Embryonic facial prominence (tissue), 1 donor: Measurements from ENCODE around the gene CHMP6.

ENCODE experiments used
- DNase-seq: peaks from one replicate; pipeline ENCODE4 v3.0.0-alpha.2; 2016; ENCODE audit errors: extremely low spot score

Gene CHMP6

DNA sequence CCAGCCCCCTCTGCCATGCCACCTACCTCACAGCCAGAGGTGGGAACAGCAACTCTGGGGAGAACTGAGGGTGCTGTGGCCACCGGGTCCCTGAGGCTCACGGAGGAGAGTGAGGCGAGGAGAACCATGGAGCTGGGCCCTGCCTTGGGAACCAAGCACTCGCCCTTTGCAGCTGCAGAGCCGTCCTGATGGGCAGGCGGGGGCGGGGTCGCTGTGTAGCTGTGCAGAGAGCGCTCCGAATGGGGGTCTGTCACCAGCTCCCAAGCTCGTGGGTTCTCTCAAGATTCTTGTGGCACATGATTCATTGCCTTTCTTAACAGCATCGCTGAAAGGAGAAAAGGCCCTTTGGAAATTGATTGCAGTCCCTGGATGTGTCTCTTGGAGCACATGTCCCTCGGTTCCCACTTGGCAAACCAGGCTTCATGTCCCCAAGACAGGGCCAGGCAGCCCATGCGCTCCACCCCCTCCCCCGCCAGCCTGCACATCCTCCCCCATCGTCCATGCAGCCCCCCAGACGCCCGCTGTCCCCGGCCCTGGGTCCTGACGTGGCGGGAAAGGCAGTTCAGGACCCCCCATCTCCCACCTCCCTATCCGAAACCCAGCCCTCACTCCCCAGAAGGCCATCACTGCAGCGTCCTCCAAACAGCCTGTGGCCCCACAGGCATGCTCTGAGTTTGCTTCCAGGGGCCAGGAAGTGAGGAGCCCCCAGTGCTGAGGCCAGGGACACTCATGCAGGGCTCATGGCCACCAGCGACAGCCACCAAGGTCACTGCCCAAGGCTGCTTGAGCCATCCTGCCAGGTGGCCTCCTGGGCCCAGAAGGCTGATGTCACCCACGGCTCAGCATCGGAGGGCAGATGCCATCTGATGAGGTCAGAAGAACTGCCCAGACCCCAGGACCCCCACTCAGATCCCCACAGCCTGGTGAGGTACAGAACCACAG, 20.6 kb upstream of the CHMP6 start:
- DNase-seq = no peak

GRCh38 chr17:80971704-80972304, 19.8 kb upstream of the CHMP6 start:
- DNase-seq = no peak

GRCh38 chr17:80976701-80977100, 14.9 kb upstream of the CHMP6 start:
- DNase-seq = no peak

GRCh38 chr17:80977172-80977571, 14.5 kb upstream of the CHMP6 start:
- no peak for DNase-seq

- no peak for DNase-seq
Observed at GRCh38 chr17:80978499-80979497, 12.8 kb upstream of the CHMP6 start.

GRCh38 chr17:80979547-80980378, 11.9 kb upstream of the CHMP6 start:
- DNase-seq = no peak

GRCh38 chr17:80980397-80981061, 11.1 kb upstream of the CHMP6 start:
- no peak for DNase-seq

DNA sequence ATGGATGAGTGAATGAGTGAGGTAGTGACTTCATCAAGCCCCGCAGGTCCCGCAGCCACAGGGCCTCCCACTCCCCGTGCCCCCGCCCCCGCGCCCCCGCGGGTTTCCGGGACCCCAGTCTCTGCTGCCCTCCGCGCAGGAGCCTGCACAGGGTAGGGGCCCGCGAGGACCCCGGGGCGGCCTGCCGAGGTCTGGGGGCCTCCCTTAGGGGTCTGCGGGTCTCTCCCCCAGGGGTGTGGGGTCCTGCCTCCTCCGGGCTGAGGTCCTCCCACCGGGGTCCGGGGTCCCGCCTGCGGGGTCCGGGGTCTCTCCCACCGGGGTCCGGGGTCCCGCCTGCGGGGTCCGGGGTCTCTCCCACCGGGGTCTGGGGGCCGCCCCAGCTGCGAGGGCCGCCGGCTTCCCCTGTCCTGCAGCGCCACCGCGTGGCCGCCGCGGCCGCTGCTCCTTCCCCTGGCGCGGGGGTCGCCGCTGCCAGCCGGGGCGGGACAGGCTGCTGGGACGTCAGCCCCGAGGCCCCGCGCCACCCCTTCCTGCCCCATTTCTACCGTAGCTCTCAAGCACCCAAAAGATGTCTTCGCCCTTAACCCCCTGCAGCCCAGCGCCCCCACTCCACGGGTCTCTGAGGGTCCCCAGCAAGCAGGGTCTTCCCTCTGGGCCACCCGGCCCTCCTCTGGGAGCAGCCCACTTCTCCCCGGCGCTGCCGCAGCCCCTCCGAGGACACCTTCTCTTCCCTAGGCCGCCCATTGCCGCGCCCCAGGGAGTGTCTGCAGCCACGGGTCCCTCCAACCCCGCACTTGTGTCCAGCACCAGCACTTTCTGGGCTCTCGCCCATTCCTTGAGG, 10.4 kb upstream of the CHMP6 start:
- DNase-seq = no peak

DNA sequence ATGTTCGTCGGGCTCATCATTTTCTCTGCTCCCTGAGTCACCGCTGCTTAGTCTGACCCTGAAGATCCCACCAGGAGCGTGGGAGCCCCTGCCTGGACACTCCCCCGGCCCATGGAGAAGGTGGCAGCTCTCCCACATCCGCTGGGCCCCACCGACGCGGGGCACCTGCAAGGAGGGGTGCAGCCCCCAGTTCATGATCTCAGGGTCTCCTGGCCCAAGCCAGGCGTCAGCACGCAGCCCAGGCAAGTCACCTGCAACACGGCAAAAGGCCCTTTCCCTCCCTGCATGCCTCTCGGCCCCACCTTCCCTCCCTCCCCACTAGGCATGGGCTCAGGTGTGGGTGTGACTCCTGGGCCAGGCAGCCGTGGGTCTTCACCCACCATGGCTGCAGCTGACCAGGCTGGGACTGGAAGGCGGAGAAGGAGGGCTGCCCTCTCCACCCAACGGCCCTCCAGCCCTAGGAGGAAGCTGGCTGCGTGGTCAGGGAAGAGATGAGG, 9.7 kb upstream of the CHMP6 start:
- no peak for DNase-seq

- no peak for DNase-seq
Observed at GRCh38 chr17:80982426-80982974, 9.1 kb upstream of the CHMP6 start.

- DNase-seq = no peak
Observed at GRCh38 chr17:80983545-80983944, 8.1 kb upstream of the CHMP6 start.

DNA sequence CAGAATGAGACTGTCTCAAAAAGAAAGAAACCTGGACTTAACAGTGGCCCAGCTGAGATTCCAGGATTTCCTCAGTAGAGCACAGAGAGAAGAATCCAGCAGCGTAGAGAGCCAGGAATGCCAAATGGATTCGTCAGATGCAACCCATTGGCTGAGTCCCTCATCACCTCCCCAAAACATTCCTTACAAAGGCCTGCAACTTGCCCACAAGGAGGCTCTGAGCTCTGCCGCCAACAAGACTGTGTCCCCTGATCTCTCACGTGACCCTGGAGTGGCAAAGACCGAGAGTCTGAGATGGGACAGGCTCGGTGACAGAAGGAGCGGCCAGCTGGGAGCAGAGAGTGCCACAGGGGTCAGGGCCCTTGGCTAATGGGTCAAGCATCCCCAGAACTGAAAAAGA, 6.9 kb upstream of the CHMP6 start:
- DNase-seq = no peak

GRCh38 chr17:80986046-80986445, 5.6 kb upstream of the CHMP6 start:
- no peak for DNase-seq

- no peak for DNase-seq
Observed at GRCh38 chr17:80986816-80987475, 4.7 kb upstream of the CHMP6 start.

- DNase-seq = no peak
Observed at GRCh38 chr17:80987941-80988461, 3.6 kb upstream of the CHMP6 start.

DNA sequence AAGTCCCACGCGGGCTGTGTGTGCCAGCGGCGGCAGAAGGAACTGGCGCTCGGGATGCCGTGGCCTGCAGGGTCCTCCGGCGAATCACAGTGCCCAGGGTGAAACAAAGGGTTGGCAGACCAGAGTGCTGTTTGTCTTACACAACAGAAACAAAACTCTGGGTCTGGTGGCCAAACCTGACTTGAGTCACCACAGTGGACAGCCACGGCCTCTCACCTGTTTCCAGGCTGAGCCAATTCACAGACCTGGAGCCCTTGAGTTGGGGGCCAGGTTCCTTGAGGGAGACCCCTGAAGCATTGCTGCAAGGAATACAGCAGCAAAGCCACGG, 2.1 kb upstream of the CHMP6 start:
- DNase-seq = no peak

DNA sequence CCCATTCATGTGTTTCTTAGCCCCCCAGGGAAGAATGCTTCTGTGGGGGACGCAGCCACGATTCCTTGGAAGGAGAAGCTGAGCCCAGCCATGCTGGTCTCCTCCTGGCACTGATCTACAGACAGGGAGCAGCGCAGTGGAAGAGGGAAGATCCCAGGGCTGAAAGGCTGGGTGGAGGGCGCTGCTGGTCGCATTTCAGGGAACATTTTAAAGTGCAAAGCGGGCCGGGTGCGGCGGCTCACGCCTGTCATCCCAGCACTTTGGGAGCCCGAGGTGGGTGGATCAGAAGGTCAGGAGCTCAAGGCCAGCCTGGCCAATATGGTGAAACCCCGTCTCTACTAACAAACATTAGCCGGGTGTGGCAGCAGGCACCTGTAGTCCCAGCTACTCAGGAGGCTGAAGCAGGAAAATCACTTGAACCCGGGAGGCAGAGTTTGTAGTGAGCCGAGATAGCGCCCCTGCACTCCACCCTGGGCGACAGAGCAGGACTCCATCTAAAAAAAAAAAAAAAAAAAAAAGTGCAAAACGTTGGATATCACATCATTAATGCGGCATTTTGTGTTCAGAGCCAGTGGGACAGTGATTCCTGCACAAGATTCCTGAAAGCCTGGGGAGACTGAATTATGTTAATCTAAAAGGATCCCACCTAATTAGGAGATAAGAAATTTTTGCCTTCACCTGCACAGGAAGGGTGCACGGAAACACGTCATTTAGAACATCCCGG, 558 bp upstream of the CHMP6 start:
- no peak for DNase-seq
